Ovary (tissue), 3 donors: Measurements from ENCODE around the gene PLEKHO2.

ENCODE experiments used
- POLR2A ChIP-seq: fragments of 450-650 bp; IDR thresholded peaks from one replicate; pipeline ENCODE4 v1.6.1; 2017; ENCODE audit warnings: antibody characterized with exemption, mild to moderate bottlenecking, moderate library complexity
- TF ChIP-seq, protein P1 (sequence below), 3 donors: fragments of 450-650 bp in 2 of 3; fragments of 200-600 bp in 1 of 3; IDR thresholded peaks; one replicate each; pipeline versions ENCODE4 v1.5.1 to v1.8.0; 2016 to 2022; ENCODE audit warnings: antibody characterized with exemption in 3 of 3, mild to moderate bottlenecking in 1 of 3
- donor health status: DM: no; HTN: no; CAD: no.

DNA sequence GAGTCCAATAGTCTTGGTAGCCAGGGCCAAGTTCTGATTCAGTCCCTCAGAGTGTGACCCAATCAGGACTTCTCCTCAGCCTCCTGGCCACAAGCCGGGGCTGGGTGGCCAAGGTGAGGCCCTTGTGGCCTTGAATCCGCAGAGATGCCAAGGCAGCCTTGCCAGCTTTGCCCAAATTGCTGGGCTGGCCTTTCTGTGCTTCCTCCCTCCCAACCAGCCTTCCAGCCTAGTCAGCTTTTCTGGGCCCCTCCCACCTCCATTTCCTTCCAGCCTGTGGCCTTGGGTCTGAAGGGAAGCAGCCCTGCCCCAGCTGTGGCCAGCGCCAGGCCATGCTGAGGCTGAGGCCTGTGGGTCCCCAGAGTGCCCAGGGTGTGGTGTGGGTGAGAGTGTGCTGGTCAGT, 35.7 kb downstream of the PLEKHO2 start:
- TF ChIP-seq, protein P1, sequence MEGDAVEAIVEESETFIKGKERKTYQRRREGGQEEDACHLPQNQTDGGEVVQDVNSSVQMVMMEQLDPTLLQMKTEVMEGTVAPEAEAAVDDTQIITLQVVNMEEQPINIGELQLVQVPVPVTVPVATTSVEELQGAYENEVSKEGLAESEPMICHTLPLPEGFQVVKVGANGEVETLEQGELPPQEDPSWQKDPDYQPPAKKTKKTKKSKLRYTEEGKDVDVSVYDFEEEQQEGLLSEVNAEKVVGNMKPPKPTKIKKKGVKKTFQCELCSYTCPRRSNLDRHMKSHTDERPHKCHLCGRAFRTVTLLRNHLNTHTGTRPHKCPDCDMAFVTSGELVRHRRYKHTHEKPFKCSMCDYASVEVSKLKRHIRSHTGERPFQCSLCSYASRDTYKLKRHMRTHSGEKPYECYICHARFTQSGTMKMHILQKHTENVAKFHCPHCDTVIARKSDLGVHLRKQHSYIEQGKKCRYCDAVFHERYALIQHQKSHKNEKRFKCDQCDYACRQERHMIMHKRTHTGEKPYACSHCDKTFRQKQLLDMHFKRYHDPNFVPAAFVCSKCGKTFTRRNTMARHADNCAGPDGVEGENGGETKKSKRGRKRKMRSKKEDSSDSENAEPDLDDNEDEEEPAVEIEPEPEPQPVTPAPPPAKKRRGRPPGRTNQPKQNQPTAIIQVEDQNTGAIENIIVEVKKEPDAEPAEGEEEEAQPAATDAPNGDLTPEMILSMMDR (IDR thresholded peaks at IDR 0.05) = no peak
- no peak for TF ChIP-seq POLR2A
